K562 (cell line): ENCODE results near the gene RREB1. TPM values are rescaled to one million over a fixed set of nuclear protein-coding genes. Genes with fewer than 3 reads are reported as not detected.

Source experiments
- AFF4 ChIP-seq: sonication (generic); formaldehyde crosslinking; IDR thresholded peaks from 2 replicates; pipeline ENCODE4 v1.8.0; 2023; ENCODE audit warnings: mild to moderate bottlenecking, missing genetic modification reagents
- DPF2 ChIP-seq: fragments of 450-650 bp; IDR thresholded peaks from 2 replicates; pipeline ENCODE4 v1.6.1; 2016
- ETV1 ChIP-seq: fragments of 450-650 bp; conservative IDR thresholded peaks from 2 replicates; pipeline ENCODE4 v1.6.1; 2016; ENCODE audit warnings: missing genetic modification characterization, control low read depth, low read depth, missing compliant biosample characterization
- FIP1L1 ChIP-seq: fragments of 200-400 bp; formaldehyde crosslinking; IDR thresholded peaks from 2 replicates; pipeline ENCODE4 v1.6.1; 2018; ENCODE audit warnings: mild to moderate bottlenecking, low read depth, low read length; ENCODE audit not compliant: poor library complexity, severe bottlenecking
- HDAC1 ChIP-seq, 2 experiments: fragments of 450-650 bp; IDR thresholded peaks; 2 replicates each; pipeline ENCODE4 v1.6.1; 2016 to 2017; ENCODE audit warnings: inconsistent platforms in 1 of 2, mild to moderate bottlenecking in 1 of 2, moderate library complexity in 1 of 2
- PHF21A ChIP-seq: fragments of 450-650 bp; IDR thresholded peaks from 2 replicates; pipeline ENCODE4 v1.6.1; 2017; ENCODE audit warnings: low read depth, borderline replicate concordance
- POLR2H ChIP-seq: IDR thresholded peaks from 2 replicates; pipeline ENCODE4 v1.6.1; 2016; ENCODE audit warnings: missing genetic modification characterization, low read depth, mild to moderate bottlenecking, control low read depth, missing compliant biosample characterization, moderate library complexity
- RHOXF2B ChIP-seq: fragments of 250-450 bp; sonication (Bioruptor Pico); conservative IDR thresholded peaks from 2 replicates; pipeline ENCODE4 v1.5.1; 2021
- SMAD3 ChIP-seq: fragments of 450-650 bp; formaldehyde crosslinking; conservative IDR thresholded peaks from 2 replicates; pipeline ENCODE4 v1.4.0; 2020; ENCODE audit warnings: mild to moderate bottlenecking
- SMARCA5 ChIP-seq: fragments of 450-650 bp; IDR thresholded peaks from 2 replicates; pipeline ENCODE4 v1.6.1; 2016
- SNRNP70 ChIP-seq: fragments of 200-400 bp; formaldehyde crosslinking; optimal IDR thresholded peaks from 2 replicates; pipeline ENCODE3; 2017; ENCODE audit warnings: low read depth, low read length
- ZNF174 ChIP-seq: fragments of 250-450 bp; sonication (Bioruptor Pico); IDR thresholded peaks from 2 replicates; pipeline ENCODE4 v1.4.0; 2020; ENCODE audit warnings: mild to moderate bottlenecking
- ZNF584 ChIP-seq: fragments of 200-800 bp; sonication (Bioruptor generic); IDR thresholded peaks from 2 replicates; pipeline ENCODE4 v1.6.1; 2016; ENCODE audit warnings: low read depth, mild to moderate bottlenecking, missing genetic modification characterization, missing compliant biosample characterization
- polyA plus RNA-seq, 8 experiments: library from polyadenylated mRNA; depleted of rRNA in 4 of 8; stranded (reverse) in 5 of 8; unstranded in 3 of 8; fragments of >200 nt; fragmentation: Nextera tagmentation in 2 of 8; fragmentation: Illumina TruSeq in 1 of 8; extraction: Ambion mirVana in 2 of 8; extraction: Trizol in 1 of 8; gene quantifications; 2 replicates each; pipeline versions ENCODE4 v1.2.1 to v1.2.3, GENCODE V29; 2011 to 2014; ENCODE audit warnings: inconsistent platforms in 1 of 8, missing spikeins in 1 of 8
- total RNA-seq, 7 experiments: library from RNA; depleted of rRNA in 6 of 7; stranded (reverse); fragments of >200 nt in 6 of 7; fragmentation: Illumina TruSeq in 2 of 7; extraction: Trizol in 2 of 7; gene quantifications; 2 replicates each; pipeline versions ENCODE4 v1.2.1 to v1.2.3, GENCODE V29; 2011 to 2021; ENCODE audit warnings: low replicate concordance in 1 of 7
- TF ChIP-seq, protein P1 (sequence below): fragments of 250-450 bp; sonication (Bioruptor Pico); IDR thresholded peaks from 2 replicates; pipeline ENCODE4 v1.8.0; 2021; ENCODE audit warnings: moderate library complexity, mild to moderate bottlenecking, inconsistent platforms
- TF ChIP-seq, protein P2 (sequence below): fragments of 450-650 bp; IDR thresholded peaks from 2 replicates; pipeline ENCODE4 v1.6.1; 2016; ENCODE audit warnings: borderline replicate concordance
- TF ChIP-seq, protein P3 (sequence below): sonication (generic); formaldehyde crosslinking; IDR thresholded peaks from 2 replicates; pipeline ENCODE4 v1.8.1; 2023; ENCODE audit warnings: missing genetic modification reagents, mild to moderate bottlenecking, borderline replicate concordance

RREB1 gene
- total and polyA plus RNA-seq, 9 of the 15 experiments (the other 6 are each of a cell fraction or from before 2014, with no cell fraction given), result 3.3 to 64.2 (median 19.3) TPM

GRCh38 chr6:7198833-7199800 is 91.4 kb downstream of the RREB1 start (continued):
- TF ChIP-seq AFF4 (CRISPR knock-in tag) (no peak), POLR2H (tag) (peak; percentile 89), PHF21A (peak; percentile 39; the same call in 1 of the 2 replicates), HDAC1 (IDR thresholded peaks at IDR 0.05) (peak; percentile 13 to 17; a peak in 2 of 4 replicates), SMAD3 (CRISPR knock-in tag) (peak; percentile 67; the same call in 1 of the 2 replicates), DPF2 (peak; percentile 95), ZNF174 (CRISPR knock-in tag) (peak; percentile 34; the same call in 1 of the 2 replicates), SNRNP70 (no peak), ZNF584 (peak; percentile 80; the same call in 1 of the 2 replicates), SMARCA5 (peak; percentile 79), RHOXF2B (CRISPR knock-in tag) (0 out of 2 replicates have a peak, but pooled peaks have one; percentile 50), ETV1 (tag) (no peak), FIP1L1 (no peak)
- TF ChIP-seq, protein P1, sequence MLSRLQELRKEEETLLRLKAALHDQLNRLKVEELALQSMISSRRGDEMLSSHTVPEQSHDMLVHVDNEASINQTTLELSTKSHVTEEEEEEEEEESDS, result no peak
- TF ChIP-seq, protein P2, sequence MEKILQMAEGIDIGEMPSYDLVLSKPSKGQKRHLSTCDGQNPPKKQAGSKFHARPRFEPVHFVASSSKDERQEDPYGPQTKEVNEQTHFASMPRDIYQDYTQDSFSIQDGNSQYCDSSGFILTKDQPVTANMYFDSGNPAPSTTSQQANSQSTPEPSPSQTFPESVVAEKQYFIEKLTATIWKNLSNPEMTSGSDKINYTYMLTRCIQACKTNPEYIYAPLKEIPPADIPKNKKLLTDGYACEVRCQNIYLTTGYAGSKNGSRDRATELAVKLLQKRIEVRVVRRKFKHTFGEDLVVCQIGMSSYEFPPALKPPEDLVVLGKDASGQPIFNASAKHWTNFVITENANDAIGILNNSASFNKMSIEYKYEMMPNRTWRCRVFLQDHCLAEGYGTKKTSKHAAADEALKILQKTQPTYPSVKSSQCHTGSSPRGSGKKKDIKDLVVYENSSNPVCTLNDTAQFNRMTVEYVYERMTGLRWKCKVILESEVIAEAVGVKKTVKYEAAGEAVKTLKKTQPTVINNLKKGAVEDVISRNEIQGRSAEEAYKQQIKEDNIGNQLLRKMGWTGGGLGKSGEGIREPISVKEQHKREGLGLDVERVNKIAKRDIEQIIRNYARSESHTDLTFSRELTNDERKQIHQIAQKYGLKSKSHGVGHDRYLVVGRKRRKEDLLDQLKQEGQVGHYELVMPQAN, result peak; percentile 72
- TF ChIP-seq, protein P3, sequence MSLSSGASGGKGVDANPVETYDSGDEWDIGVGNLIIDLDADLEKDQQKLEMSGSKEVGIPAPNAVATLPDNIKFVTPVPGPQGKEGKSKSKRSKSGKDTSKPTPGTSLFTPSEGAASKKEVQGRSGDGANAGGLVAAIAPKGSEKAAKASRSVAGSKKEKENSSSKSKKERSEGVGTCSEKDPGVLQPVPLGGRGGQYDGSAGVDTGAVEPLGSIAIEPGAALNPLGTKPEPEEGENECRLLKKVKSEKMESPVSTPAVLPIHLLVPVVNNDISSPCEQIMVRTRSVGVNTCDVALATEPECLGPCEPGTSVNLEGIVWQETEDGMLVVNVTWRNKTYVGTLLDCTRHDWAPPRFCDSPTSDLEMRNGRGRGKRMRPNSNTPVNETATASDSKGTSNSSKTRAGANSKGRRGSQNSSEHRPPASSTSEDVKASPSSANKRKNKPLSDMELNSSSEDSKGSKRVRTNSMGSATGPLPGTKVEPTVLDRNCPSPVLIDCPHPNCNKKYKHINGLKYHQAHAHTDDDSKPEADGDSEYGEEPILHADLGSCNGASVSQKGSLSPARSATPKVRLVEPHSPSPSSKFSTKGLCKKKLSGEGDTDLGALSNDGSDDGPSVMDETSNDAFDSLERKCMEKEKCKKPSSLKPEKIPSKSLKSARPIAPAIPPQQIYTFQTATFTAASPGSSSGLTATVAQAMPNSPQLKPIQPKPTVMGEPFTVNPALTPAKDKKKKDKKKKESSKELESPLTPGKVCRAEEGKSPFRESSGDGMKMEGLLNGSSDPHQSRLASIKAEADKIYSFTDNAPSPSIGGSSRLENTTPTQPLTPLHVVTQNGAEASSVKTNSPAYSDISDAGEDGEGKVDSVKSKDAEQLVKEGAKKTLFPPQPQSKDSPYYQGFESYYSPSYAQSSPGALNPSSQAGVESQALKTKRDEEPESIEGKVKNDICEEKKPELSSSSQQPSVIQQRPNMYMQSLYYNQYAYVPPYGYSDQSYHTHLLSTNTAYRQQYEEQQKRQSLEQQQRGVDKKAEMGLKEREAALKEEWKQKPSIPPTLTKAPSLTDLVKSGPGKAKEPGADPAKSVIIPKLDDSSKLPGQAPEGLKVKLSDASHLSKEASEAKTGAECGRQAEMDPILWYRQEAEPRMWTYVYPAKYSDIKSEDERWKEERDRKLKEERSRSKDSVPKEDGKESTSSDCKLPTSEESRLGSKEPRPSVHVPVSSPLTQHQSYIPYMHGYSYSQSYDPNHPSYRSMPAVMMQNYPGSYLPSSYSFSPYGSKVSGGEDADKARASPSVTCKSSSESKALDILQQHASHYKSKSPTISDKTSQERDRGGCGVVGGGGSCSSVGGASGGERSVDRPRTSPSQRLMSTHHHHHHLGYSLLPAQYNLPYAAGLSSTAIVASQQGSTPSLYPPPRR, result no peak
